Daoy (cell line): ENCODE data around the gene C1QL4. TPM values are rescaled to one million over a fixed set of nuclear protein-coding genes. Genes with fewer than 3 reads are reported as not detected.
"Not testable (repeated sequence)": the region's sequence is repeated elsewhere in the genome, so short reads cannot be mapped to it uniquely, and the experiment has no call there.

Source experiments
- DNase-seq: peaks from one replicate; pipeline ENCODE4 v3.0.0-alpha.2; 2015; ENCODE audit warnings: low read depth
- total RNA-seq: library from RNA; depleted of rRNA; stranded (reverse); fragments of >200 nt; shearing (Covaris generic); gene quantifications from 2 replicates; pipeline ENCODE4 v1.2.3, GENCODE V29; 2014

The C1QL4 gene
- total RNA-seq, 1 experiment from 2014 or later, result 0.80 TPM

GRCh38 chr12:49333778-49334177 is 3.2 kb downstream of the C1QL4 start:
- DNase-seq, result not testable (repeated sequence)

- peak; percentile 9 for DNase-seq
Observed at GRCh38 chr12:49332891-49333371, 4.1 kb downstream of the C1QL4 start.

- DNase-seq, result no peak
Observed at GRCh38 chr12:49332441-49332861, 4.5 kb downstream of the C1QL4 start.

- peak; percentile 73 for DNase-seq
Observed at GRCh38 chr12:49331380-49332222, 5.4 kb downstream of the C1QL4 start.

GRCh38 chr12:49330631-49331379 is 6.2 kb downstream of the C1QL4 start:
- DNase-seq, result no peak

GRCh38 chr12:49330032-49330619 is 6.9 kb downstream of the C1QL4 start:
- DNase-seq, result no peak

- DNase-seq, result no peak
Observed at GRCh38 chr12:49328816-49329215, 8.2 kb downstream of the C1QL4 start.

- DNase-seq, result no peak
Observed at GRCh38 chr12:49327887-49328286, 9.1 kb downstream of the C1QL4 start.

- no peak for DNase-seq
Observed at GRCh38 chr12:49327368-49327767, 9.6 kb downstream of the C1QL4 start.

- no peak for DNase-seq
Observed at GRCh38 chr12:49325606-49326005, 11.4 kb downstream of the C1QL4 start.

GRCh38 chr12:49323524-49324097 is 13.4 kb downstream of the C1QL4 start:
- DNase-seq, result no peak

- DNase-seq, result peak; percentile 99
Observed at GRCh38 chr12:49322708-49323523, 14.1 kb downstream of the C1QL4 start, which contains the start of gene TROAP. TROAP (plus strand) TSS chr12:49323255; CDS start chr12:49323609, 354 bp downstream.

- DNase-seq, result no peak
Observed at GRCh38 chr12:49322367-49322707, 14.7 kb downstream of the C1QL4 start.

GRCh38 chr12:49320411-49321103 is 16.4 kb downstream of the C1QL4 start:
- not testable (repeated sequence) for DNase-seq

- not testable (repeated sequence) for DNase-seq
Observed at GRCh38 chr12:49317118-49317517, 19.9 kb downstream of the C1QL4 start.

- no peak for DNase-seq
Observed at GRCh38 chr12:49314811-49315210, 22.2 kb downstream of the C1QL4 start.

- not testable (repeated sequence) for DNase-seq
Observed at GRCh38 chr12:49310451-49311000, 26.5 kb downstream of the C1QL4 start.

GRCh38 chr12:49309386-49309785 is 27.6 kb downstream of the C1QL4 start:
- no peak for DNase-seq

GRCh38 chr12:49305762-49306510 is 31.1 kb downstream of the C1QL4 start:
- DNase-seq, result no peak
